GM18868 (cell line): ENCODE measurements around the gene KCNT2.
"Not testable (repeated sequence)": the region's sequence is repeated elsewhere in the genome, so short reads cannot be mapped to it uniquely, and the experiment has no call there.

Experiments used
- ATAC-seq: cut with Tn5 transposase; IDR thresholded peaks from one replicate; pipeline ENCODE4 v1.9.1; 2021; ENCODE audit warnings: mild to moderate bottlenecking, moderate library complexity; ENCODE audit not compliant: unreplicated experiment

KCNT2 gene

DNA sequence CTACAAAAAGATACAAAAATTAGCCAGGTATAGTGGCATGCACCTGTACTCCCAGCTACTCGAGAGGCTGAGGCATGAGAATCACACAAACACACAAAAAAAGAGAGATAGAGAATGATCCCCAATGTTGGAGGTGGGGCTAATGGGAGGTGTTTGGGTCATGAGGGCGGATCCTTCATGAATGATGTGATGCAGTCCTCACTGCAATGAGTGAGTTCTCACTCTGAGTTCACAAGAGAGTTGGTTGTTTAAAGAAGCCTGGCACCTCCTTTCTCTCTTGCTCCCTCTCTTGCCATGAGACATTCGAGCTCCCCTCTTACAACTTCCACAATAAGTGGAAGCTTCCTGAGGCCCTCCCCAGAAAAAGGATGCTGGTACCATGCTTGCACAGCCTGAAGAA, 17.3 kb downstream of the KCNT2 start:
- no peak for ATAC-seq

DNA sequence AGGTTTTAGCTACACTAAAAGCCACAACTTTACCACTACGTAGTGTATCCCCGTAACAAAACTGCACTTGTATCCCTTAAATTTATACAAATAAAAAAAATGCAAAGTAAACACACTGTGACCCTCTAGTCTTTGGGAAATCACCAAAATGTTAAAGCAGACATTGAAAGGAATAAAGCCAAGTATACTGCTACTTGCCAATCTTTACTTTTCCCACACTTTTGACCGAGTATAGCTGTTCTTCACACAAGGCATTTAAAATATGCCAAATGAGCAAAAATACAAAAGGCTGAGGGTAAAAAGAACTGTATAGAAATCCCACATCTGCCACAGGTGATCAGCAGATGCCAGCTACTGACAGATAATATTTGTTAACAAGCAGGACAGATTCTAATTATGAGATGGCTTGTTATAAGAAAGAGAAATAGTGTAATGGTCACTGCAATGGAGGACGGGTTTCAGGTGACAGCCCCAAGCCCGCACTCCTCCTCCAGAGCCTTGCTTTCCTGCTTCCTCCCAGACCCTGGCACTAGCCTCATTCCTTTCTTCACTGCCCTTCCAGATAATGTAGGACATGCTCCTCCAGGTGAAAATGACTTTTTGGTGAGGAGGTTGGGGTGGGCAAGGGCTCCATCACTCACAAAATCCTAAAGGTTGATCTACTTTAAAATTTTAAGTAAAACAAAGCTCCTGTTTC, 18.1 kb downstream of the KCNT2 start:
- ATAC-seq = no peak

DNA sequence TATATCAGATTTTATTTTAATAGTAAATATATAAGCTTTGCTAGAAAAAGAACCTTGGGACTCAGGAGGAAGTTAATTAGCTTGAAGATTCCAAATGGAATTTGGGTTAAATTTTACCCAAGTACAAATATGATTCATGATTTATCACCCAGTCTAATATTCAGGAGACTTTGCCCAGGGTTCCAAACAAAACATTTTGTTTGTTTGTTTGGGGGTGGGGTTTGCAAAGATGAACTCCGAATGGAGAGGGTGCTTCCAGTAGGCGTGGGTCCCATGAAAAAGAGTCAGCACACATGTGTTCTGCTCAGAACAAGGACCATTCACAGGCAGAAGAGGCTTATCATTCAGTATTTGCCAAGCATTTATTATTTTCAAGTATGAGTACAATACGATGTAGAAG, 23.5 kb downstream of the KCNT2 start:
- no peak for ATAC-seq

DNA sequence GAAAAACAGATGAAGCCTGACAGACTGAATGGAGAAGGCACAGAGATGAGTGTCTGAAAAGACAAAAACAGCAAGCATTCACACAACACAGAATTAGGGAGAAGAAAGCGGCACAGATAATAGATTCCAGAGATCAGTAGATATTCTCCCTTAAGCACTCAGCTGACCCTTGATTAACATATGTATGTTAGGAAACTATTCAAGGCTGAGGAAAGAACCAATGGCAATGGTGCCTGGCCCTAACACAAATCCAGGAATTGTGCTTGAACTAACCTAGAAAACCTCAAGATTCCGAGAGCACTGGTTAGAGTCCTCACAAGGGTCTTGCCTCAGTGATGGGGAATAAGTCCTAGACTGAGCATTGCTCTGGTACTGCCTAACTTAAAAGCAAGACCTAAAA, 30.9 kb downstream of the KCNT2 start:
- ATAC-seq = no peak

DNA sequence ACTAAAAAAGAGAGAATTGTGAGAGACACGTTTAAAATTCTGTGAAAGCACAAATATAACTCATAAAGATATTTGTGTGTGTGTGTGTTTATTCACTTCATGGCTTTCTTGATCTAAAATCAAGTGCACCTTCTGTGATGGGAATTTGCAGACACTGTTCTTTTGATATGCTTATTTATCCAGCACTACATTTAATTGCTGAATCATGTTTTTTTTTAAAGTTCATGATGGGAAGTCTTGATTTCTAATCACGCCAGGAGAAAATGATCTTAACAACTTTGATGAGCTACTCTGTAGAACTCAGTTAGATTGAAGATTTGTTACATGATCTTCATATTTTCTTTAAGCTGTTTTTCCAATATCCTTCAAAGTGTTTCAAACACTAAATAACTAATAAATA, 35.0 kb downstream of the KCNT2 start:
- no peak for ATAC-seq

DNA sequence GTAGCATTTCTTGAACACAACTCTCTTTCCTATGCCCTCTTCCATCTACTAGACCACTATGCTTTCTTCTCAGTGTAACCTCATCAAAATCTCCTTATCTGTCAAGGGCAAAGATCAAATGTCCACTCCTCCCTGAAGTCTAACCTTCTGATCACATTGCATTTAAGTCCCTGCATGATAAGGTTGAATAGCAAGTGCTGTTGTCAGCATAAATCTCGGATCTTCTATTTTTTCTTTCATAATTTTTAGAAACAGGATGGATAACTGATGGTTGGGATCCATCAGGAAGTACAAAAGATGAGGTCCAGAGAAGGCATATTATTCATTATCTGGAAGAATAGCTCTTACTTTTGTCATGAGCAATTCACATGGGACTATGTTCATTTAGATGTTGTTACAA, 41.0 kb downstream of the KCNT2 start:
- ATAC-seq = no peak

DNA sequence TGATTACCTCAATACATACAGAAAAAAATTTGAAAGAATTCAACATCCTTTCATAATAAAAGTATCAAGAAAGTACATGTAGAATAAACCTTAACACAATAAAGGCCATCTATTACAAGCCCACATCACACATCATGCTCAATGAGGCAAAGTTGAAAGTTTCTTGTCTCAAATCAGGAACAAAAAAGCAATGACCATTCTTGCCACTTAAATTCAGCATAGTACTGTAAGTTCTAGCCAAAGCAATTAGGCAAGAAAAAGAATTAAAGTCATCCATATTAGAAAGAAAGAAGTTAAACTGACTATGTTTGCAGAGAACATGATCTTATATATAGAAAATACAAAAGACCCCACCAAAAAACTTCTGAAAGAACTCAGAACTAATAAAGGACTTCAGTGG, 44.5 kb downstream of the KCNT2 start:
- ATAC-seq = no peak

DNA sequence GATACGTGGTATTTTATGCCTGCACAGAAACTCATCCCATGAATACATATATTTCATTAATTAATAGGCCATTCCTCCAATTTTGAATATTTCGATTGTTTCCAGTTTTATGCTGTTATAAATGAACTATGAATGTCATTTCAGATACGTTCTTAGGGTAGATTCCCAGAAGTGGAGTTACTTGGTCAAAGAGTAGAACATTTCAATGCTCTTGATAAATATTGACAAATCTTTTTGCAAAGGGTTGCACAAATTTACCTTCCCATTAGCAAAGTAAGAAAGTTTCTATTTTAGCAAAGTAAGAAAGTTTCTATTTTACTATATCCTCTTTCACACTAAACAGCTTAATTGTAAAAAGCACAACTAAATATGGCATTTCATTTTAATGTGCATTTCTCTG, 48.9 kb downstream of the KCNT2 start:
- no peak for ATAC-seq

DNA sequence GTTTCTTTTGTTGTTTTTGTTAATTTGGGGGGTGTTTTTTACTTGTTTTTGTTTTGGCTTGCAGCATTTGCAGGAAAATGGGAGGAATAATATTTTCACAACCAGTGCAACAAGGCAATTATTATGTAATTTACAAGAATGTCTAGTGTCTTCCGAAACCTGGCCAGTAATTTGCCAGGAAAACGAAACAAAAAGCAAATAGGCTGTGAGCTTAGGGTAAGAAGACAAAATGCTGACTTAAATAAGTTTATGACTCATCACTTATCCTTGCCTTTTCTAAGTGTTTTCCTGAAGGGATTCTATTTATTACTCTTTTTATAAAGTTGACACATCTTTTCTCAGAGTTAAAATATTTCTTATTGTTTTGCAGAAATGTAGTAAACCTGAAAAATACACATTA, 49.8 kb downstream of the KCNT2 start:
- peak; percentile 68 for ATAC-seq

DNA sequence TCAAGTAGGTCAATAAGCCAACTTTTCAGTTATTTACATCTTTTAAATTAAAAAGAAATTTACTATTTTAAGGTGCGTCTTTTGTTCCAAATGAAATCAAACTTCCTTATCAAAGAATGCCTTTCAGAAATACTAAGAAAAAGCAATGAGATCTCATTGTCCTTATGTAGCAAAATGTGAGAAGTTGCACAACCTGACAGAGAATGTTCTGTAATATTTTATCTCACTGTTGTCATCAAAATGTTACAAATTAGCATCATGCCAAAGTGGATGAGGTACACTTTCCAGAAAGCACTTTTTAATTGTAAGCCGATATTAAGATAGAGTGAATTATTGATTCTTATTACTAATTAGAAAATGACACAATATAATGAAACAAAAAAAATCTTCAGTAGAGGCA, 50.4 kb downstream of the KCNT2 start:
- ATAC-seq = no peak

DNA sequence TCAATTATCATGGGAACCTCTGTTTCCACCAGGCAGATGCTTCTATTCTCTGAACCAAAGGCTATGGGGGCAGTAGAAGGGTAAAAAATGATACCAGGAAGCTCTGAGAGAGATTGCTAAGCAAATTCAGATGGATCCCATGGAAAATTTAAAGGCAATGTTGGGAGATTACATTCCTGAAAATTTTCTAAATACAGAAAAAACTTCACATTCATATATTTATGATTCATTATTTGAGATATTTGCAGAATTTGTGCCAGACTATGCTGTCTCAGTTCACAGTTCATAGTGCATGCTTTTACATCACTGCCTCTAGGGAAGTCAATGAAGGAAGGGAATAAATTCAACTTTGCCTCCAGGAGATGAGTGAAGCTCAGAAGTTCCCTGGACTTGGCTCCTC, 57.5 kb downstream of the KCNT2 start:
- ATAC-seq = no peak

DNA sequence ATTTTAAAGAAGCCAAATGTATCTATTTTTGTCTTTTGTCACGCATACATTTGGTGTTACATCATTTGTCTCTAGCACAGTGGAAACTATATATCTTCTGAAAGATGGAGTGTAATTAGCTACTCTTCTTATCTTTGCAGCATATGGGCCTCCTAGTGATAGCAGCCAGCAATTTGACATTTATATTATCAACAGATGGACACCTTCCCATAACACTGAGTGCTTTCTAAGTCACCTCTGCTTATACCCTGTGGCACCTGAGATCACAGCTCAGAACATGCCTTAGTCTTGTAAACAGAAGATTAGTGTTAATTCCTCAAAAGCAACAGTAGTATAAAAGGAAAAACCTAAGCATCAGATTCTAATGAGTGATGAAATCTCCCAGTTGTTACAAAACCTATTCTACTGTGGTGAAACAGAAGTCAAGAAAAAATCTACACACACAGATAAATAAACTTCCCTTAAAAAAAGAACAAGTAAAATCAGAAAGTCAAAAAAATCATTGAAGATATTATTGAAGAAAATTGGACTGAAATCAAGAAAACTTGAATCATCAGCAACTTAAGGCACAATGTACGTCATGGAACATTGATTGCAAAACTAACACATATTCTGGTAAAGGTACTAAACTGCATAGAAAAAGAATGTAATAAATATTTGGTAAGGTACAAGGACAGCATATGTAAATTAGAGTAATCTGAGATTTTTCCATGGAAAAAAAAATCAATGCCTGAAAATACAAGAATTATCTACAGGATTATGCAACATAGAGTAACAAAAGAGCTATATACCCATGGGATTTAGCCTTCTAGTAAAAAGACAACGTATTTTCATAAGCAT, 61.7 kb downstream of the KCNT2 start:
- ATAC-seq = no peak

DNA sequence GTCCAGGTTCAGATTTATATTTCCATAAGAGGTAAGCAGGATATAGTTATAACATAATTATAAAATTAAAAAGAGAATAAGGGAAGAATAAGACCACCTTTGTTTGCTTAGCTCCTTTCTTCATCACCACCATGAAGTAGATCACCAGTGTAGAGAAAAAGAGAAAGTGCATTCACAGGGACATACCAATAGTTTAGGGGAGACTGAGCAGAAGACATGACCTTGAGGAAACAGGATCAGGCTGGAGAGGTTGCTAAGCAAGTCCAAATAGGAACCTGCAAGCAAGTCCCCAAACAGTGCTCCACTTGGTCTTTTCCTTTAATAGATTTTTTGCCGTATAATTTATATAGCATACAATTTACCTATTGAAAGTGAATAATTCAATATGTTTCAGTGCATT, 63.0 kb downstream of the KCNT2 start:
- no peak for ATAC-seq

DNA sequence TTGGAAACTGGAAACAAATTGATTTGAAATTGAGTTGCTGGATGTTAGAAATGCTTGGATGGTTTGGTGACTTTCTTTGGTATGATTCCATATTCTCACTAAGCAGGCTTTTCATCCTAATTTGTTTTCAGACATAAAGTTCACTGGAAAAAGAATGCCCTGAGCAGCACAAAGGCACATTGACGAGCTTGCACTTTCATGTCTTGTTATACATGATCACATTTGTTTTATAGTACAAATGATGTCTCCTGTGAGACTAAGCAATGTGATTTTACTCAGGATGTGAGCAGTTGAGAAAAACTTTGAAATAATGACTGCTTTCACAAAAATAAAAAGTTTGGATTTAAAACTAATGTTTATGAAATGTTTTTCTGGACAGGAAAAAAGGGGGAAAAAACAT, 63.6 kb downstream of the KCNT2 start:
- no peak for ATAC-seq

DNA sequence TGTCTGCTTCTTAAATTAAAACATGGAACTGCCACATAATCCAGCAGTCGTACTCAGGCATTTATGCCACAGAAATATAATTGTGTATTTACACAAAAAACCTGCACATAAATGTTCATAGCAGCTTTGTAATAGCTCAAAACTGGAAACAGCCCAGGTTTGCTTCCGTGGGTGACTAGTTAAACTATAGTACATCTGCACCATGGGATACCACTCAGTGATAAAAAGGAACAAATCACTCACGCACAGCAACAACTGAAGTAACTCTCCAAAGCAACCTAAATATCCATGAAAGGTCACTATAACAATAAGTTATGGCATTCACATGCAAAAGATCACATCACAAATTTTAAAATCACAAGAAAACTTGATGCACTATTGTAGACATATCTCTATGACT, 64.4 kb downstream of the KCNT2 start:
- no peak for ATAC-seq

DNA sequence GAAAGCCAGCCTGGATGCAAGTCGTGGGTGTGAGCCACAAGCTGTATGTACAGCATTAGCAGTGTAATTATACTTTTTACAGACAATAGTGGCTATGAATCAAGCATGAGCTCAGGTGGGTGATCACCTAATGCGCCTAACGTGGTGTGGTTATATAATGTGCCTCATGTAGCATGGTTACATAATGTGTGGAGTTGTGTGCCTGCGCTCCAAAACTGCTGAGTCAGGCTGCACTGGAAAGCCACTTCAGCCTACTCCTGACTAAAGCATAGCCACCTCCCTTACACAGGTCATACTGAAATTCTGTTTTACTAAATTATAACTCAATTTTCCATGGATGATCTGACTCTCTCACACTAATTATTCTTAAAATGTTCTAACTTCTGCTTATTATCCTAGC, 69.8 kb downstream of the KCNT2 start:
- no peak for ATAC-seq

DNA sequence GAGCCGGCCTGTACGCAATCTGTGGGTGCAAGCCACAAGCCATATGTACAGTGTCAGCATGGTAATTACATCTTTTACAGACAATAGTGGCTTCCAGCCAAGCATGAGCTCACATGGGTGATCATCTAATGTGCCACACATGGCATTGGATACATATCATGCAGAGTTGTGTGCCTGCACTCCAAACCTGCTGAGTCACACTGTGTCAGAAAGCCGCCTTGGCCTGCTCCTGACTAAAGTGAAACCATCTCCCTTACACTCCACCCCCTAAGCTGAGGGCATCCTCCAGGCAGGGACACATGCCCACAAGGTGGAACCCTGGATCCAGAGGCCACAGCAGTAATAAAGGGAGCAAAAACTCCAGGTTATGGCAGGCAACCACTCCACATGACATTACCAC, 72.5 kb downstream of the KCNT2 start:
- ATAC-seq = no peak

DNA sequence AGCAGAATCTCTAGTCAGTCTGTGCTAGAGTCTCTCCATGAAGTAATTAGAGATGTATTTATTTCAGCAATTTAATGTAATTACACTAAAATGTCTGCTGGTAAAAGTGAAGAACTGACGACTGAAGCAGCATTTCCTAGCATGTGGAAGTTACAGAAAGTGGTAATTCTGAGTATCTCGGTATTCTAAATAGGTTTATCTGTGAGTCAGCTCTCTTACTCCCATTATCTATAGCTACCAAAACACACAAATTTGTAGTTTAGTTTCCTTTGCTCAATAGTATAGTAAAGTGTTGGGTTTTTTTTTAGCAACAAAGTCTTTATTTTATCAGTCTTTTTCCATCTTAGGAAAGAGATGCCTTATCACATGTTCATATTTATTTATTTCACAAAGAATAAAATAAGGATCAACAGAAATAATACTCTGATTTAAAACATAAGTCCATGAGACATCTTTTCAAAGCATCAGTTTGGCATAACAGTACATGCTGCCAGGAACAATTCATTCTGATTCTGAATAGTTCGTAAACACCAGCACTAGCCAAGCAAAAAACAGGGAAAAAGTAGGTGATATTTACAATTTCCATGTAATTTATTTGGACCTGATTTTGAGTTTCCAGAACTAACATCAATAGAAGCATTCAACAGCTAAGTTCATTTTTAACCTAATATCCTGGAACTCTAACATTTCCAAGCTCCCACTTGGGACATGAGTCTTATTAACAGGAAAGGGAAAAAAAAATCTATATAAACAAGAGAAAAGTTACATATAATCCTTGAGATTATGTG, 76.3 kb downstream of the KCNT2 start:
- ATAC-seq = no peak

DNA sequence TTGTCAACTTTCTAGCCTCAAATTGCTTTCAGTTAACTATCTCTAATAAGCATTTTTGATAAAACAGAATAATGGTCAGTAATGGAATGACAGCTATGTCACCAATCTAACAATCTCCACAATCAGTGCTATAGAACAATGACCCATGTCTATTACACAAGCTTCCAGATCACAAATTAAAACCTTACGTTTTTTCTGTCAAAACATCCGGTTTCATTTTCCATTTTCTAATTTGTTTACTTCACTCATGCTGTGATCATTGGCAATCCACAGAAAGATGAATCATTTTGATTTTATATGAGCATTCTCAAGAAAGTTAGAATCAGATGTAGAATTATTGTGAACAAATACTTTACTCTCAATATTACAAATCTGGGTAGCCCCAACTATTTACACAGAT, 80.3 kb downstream of the KCNT2 start:
- ATAC-seq = no peak

DNA sequence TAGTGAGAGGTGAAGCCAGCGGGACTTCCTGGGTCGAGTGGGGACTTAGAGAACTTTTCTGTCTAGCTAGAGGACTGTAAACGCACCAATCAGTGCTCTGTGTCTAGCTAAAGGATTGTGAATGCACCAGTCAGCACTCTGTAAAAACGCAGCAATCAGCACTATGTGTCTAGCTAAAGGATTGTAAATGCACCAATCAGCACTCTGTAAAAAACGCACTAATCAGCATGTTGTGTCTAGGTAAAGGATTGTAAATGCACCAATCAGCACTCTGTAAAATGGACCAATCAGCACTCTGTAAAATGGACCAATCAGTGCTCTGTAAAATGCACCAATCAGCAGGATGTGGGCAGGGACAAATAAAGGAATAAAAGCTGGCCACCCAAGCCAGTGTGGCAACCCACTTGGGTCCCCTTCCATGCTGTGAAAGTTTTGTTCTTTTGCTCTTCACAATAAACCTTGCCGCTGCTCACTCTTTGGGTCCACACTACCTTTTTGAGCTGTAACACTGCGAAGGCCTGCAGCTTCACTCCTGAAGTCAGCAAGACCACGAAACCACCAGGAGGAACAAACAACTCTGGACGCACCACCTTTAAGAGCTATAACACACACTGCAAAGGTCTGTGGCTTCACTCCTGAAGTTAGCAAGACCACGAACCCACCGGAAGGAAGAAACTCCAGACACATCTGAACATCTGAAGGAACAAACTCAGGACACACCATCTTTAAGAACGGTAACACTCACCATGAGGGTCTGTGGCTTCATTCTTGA, 85.5 kb downstream of the KCNT2 start:
- ATAC-seq = not testable (repeated sequence)

DNA sequence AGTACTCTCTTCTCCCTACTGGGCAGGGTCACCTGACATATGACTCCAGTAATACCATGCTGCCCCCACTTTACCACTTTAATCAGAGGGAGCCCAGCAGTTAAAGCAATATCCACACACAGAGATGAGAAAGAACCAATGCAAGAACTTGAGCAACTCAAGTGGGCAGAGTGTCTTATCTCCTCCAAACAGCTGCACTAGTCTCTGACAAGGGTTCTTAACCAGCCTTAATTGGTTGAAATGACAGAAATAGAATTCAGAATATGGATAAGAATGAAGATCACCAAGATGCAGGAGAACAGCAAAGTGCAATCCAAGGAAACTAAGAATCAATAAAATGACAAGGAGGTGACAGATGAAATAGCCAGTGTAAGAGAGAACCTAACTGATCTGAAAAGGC, 91.0 kb downstream of the KCNT2 start:
- ATAC-seq = no peak
